Naive B cell (primary cell): ENCODE results near the gene SLC25A26. TPM values are rescaled to one million over a fixed set of nuclear protein-coding genes. Genes with fewer than 3 reads are reported as not detected.
"Not testable (repeated sequence)": the region's sequence is repeated elsewhere in the genome, so short reads cannot be mapped to it uniquely, and the experiment has no call there.

Experiments used
- ATAC-seq, 2 donors: fragments of 150-1000 bp; cut with Tn5 transposase; 2 replicates each; pipeline ENCODE4 v1.10.0; 2021; ENCODE audit warnings: low read depth in 2 of 2, mild to moderate bottlenecking in 2 of 2, moderate library complexity in 2 of 2
- DNase-seq: peaks from one replicate; pipeline ENCODE4 v3.0.0; 2022
- H3K27ac Mint-ChIP-seq, 6 donors: one replicate each; pipeline ENCODE4 v1.8.0; 2020 to 2022; ENCODE audit warnings: mild to moderate bottlenecking in 6 of 6, mixed read lengths in 6 of 6, moderate library complexity in 5 of 6, inconsistent platforms in 2 of 6
- H3K27me3 Mint-ChIP-seq, 3 donors: one replicate each; pipeline ENCODE4 v1.8.0; 2021 to 2022; ENCODE audit warnings: mixed read lengths in 3 of 3, mild to moderate bottlenecking in 1 of 3
- H3K36me3 Mint-ChIP-seq, 2 donors: one replicate each; pipeline ENCODE4 v1.8.0; 2020 to 2022; ENCODE audit warnings: mixed read lengths in 2 of 2, inconsistent platforms in 1 of 2, mild to moderate bottlenecking in 1 of 2
- H3K4me1 Mint-ChIP-seq, 3 donors: one replicate each; pipeline ENCODE4 v1.8.0; 2020 to 2022; ENCODE audit warnings: mixed read lengths in 3 of 3, inconsistent platforms in 1 of 3, mild to moderate bottlenecking in 1 of 3, moderate library complexity in 1 of 3
- H3K4me3 Mint-ChIP-seq, 8 donors: one replicate each; pipeline ENCODE4 v1.8.0; 2020 to 2022; ENCODE audit warnings: mild to moderate bottlenecking in 8 of 8, mixed read lengths in 8 of 8, moderate library complexity in 8 of 8, inconsistent platforms in 2 of 8
- H3K9me3 Mint-ChIP-seq, 7 donors: one replicate each; pipeline ENCODE4 v1.8.0; 2020 to 2022; ENCODE audit warnings: mixed read lengths in 7 of 7, mild to moderate bottlenecking in 5 of 7, inconsistent platforms in 2 of 7, moderate library complexity in 1 of 7
- polyA plus RNA-seq, 6 donors: library from polyadenylated mRNA; unstranded; fragments of 300-500 nt; fragmentation: Illumina TruSeq; gene quantifications; one replicate each; pipeline ENCODE4 v1.2.3, GENCODE V29; 2021; ENCODE audit warnings: low read depth in 6 of 6

The SLC25A26 gene
- polyA plus RNA-seq, 6 donors from 2014 or later: 25.9 to 80.1 (median 35.3) TPM

DNA sequence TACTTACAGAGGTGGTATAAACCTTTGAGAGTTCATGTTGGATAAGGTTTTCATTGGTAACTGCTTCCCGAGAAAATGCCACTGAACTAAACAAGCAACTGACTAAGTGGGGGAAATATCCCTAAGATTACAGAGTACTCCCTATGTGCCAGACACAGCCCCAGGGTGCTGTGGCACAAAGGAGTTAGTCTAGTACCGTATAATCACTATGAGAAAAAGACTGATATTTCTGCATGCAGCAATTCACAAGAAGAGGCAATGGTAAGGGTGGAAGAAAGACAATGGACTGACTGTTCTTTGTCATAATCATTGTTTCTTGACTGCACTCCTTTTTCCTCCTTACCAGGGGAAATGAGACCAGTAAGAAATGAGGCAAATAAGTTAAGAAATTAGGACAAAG is 20.0 kb upstream of the SLC25A26 start:
- H3K36me3 Mint-ChIP-seq: peaks cover 0 to 7% of the 10 kb centered on the region in 2 donors
- peaks cover 0 to 10% (median 0%) of the 10 kb centered on the region in 7 donors for H3K9me3 Mint-ChIP-seq
- ATAC-seq: no peak
- H3K4me1 Mint-ChIP-seq: no peaks in the 10 kb centered on the region
- DNase-seq: no peak
- H3K27ac Mint-ChIP-seq: no peak overlapping the region
- H3K4me3 Mint-ChIP-seq: no peak overlapping the region
- peaks cover 37 to 51% (median 47%) of the 10 kb centered on the region in 3 donors for H3K27me3 Mint-ChIP-seq

DNA sequence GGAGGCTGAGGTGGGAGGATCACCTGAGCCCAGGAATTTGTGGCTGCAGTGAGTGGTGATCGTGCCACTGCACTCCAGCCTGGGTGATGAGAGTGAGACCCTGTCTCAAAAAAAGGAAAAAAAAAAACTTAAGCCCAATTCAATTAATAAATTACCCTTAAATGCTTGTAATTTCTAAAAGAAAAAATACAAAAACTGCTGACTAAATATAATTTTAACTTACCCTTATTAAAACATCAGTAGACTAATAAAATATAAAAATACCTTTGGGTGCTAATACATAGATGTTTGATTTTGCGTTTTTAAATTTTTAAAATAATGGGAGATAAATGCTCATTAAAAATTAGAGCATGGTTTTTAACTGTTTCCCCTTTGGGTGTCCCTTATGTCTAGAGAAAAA is 17.5 kb upstream of the SLC25A26 start:
- H3K27me3 Mint-ChIP-seq: peaks cover 38 to 43% (median 39%) of the 10 kb centered on the region in 3 donors
- ATAC-seq: no peak
- H3K4me1 Mint-ChIP-seq: no peaks in the 10 kb centered on the region
- H3K36me3 Mint-ChIP-seq: peaks cover 0 to 7% of the 10 kb centered on the region in 2 donors
- peaks cover 0 to 10% (median 0%) of the 10 kb centered on the region in 7 donors for H3K9me3 Mint-ChIP-seq
- no peak overlapping the region for H3K4me3 Mint-ChIP-seq
- no peak overlapping the region for H3K27ac Mint-ChIP-seq
- DNase-seq: no peak

DNA sequence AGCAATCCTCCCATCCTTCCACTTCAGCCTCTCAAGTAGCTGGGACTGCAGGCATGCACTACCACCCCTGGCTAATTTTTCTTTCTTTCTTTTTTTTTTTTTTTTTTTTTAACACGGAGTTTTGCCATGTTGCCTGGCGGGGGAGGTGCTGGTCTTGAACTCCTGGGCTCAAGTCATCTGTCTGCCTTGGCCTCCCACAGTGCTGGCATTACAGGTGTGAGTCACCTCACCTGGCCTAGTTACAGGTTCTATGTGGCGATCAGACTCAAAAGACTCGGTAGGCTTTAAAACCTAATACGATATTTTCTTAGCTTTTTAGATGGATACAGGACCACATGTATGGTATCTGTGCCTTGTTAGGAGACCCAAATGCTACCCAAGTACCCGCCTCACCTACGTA is 14.0 kb upstream of the SLC25A26 start:
- no peak for ATAC-seq
- Mint-ChIP-seq H3K4me3 (no peak overlapping the region), H3K27me3 (peaks cover 28 to 34% (median 30%) of the 10 kb centered on the region in 3 donors), H3K36me3 (no peaks in the 10 kb centered on the region), H3K27ac (no peak overlapping the region), H3K4me1 (no peaks in the 10 kb centered on the region), H3K9me3 (no peaks in the 10 kb centered on the region)
- no peak for DNase-seq

DNA sequence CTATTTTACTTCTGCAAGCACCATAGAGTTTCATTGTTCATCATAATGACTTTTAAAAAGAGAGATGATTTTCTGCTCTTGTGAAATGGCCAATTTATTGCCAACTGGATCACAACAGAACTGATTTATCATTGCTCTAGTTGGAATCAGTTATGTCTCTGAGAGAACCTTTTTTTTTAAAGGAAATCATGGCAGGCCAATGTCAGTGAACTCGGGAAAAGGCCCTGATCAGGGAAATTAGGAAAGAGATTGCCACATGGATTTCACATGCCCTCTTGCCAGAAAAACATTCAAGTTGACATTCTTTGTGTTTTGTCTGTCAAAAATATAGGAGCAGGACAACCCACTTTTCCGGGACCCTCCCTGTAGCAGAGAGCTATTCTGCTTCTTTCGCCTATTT is 12.6 kb upstream of the SLC25A26 start:
- H3K27me3 Mint-ChIP-seq: peaks cover 28 to 39% (median 30%) of the 10 kb centered on the region in 3 donors
- no peaks in the 10 kb centered on the region for H3K4me1 Mint-ChIP-seq
- DNase-seq: no peak
- no peak for ATAC-seq
- no peak overlapping the region for H3K4me3 Mint-ChIP-seq
- no peaks in the 10 kb centered on the region for H3K36me3 Mint-ChIP-seq
- H3K9me3 Mint-ChIP-seq: no peaks in the 10 kb centered on the region
- H3K27ac Mint-ChIP-seq: no peak overlapping the region

DNA sequence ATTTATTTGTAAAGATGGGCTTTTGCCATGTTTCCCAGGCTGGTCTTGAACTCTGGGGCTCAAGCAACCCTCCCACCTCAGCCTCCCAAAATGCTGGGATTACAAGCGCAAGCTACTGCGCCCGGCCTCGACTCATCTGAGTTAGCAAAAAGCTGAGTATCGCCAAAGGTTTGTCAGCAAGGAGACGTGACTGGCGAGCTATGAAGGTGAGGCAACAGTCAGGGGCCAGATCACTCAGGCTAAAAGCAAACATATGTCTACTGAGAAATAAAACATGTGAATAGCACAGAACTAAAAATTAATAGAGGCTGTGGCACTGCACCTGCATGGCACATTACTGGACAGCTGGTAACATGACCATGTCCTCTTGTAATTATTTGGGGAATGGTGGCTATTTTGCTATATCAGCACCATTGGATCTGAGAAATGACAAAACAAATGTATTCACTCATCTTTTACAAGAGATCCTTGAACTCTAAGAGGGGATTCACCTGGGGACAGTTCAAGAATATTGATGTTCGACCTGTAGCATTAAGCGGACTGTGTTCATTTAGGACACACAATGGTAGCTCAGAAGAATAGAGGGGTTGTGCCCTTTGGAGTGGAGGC is 10.0 kb upstream of the SLC25A26 start:
- no peaks in the 10 kb centered on the region for H3K36me3 Mint-ChIP-seq
- peaks cover 12 to 40% (median 16%) of the 10 kb centered on the region in 3 donors for H3K27me3 Mint-ChIP-seq
- ATAC-seq (no peak), DNase-seq (no peak)
- H3K9me3 Mint-ChIP-seq: peaks cover 0 to 6% (median 0%) of the 10 kb centered on the region in 7 donors
- H3K27ac Mint-ChIP-seq: no peak overlapping the region
- H3K4me1 Mint-ChIP-seq: no peaks in the 10 kb centered on the region
- no peak overlapping the region for H3K4me3 Mint-ChIP-seq

DNA sequence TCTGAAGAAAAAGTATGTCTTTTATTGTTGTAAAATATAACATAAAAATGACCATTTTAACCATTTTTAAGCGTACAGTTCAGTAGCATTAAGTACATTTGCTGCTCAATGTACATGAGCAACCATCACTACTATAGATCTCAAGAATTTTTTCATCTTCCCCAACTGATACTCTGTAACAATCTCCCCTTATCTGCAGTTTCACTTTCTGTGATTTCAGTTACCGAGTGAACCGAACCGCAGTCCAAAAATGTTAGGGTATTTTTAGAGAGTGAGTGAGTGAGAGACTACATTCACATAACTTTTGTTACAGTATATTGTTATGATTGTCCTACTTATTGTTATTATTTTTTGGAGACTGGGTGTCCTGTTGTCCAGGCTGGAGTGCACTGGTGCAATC is 9.0 kb upstream of the SLC25A26 start:
- ATAC-seq: no peak

DNA sequence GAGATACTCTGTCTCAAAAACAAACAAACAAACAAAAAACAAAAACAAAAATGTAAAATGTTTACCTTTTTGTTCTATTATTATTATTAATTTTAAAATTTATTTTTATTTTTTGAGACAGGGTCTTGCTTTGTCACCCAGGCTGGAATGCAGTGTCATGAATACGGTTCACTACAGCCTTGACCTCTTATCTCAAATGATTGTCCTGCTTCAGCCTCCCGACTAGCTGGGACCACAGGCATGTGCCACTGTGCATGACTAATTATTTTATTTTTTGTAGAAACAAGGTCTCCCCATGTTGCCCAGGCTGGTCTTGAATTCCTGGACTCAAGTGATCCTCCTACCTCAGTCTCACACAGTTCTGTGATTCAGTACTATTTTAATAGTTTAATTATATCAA is 5.7 kb upstream of the SLC25A26 start:
- Mint-ChIP-seq H3K4me1 (peaks cover 2 to 5% (median 4%) of the 10 kb centered on the region in 3 donors), H3K9me3 (peaks cover 0 to 6% (median 0%) of the 10 kb centered on the region in 7 donors), H3K36me3 (no peaks in the 10 kb centered on the region), H3K27me3 (peaks cover 5 to 39% (median 13%) of the 10 kb centered on the region in 3 donors), H3K27ac (no peak overlapping the region), H3K4me3 (no peak overlapping the region)
- DNase-seq (no peak), ATAC-seq (no peak)

More for the DNA sequence above, 9.0 kb upstream of the SLC25A26 start:
- peaks cover 7 to 35% (median 9%) of the 10 kb centered on the region in 3 donors for H3K27me3 Mint-ChIP-seq
- peaks cover 0 to 6% (median 0%) of the 10 kb centered on the region in 7 donors for H3K9me3 Mint-ChIP-seq
- H3K4me1 Mint-ChIP-seq: no peaks in the 10 kb centered on the region
- no peaks in the 10 kb centered on the region for H3K36me3 Mint-ChIP-seq
- H3K27ac Mint-ChIP-seq: no peak overlapping the region
- no peak overlapping the region for H3K4me3 Mint-ChIP-seq
- no peak for DNase-seq

DNA sequence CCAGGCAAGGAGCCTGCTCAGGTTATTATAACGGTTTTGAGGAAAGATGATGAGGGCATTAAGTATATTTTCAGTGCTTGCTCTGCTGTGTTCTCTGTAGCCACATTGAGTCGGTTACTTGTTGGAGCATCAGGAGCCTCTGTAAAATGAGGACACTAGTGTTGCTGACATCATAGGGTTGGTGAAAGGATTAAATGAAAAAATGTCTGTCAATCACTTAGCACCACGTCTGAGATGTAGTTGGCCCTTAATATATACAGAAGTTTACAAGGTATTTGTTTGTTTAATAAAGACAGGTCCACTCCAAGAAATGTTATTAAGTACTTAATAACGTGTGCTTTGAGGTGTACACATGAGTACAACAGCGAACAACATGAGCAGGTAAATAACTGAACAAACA is 735 bp upstream of the SLC25A26 start:
- DNase-seq (no peak), ATAC-seq (no peak)
- Mint-ChIP-seq H3K27me3 (peaks cover 0 to 17% (median 4%) of the 10 kb centered on the region in 3 donors), H3K9me3 (no peaks in the 10 kb centered on the region), H3K4me1 (peaks cover 22 to 33% (median 29%) of the 10 kb centered on the region in 3 donors), H3K27ac (peak overlapping the region in 1 of 6 donors; percentile 79), H3K4me3 (peak overlapping the region in 7 of 8 donors; percentile 17 to 99 (median 86)), H3K36me3 (no peaks in the 10 kb centered on the region)

DNA sequence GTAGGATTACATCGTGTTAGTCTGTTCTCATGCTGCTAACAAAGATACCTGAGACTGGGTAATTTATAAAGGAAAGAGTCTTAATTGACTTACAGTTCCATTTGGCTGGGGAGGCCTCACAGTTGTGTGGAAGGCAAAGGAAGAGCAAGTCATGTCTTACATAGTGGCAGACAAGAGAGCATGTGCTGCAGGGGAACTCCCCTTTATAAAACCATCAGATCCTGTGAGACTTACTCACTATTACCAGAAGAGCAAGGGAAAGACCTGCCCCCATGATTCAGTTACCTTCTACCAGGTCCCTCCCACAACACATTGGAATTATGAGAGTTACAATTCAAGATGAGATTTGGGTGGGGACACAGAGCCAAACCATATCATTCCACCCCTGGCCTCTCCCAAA is 3.4 kb downstream of the SLC25A26 start:
- Mint-ChIP-seq H3K36me3 (peaks cover 0 to 10% of the 10 kb centered on the region in 2 donors), H3K4me3 (peak overlapping the region in 1 of 8 donors; percentile 34), H3K4me1 (peaks cover 35 to 54% (median 52%) of the 10 kb centered on the region in 3 donors), H3K27me3 (no peaks in the 10 kb centered on the region), H3K9me3 (no peaks in the 10 kb centered on the region), H3K27ac (no peak overlapping the region)
- DNase-seq: no peak
- ATAC-seq: no peak

DNA sequence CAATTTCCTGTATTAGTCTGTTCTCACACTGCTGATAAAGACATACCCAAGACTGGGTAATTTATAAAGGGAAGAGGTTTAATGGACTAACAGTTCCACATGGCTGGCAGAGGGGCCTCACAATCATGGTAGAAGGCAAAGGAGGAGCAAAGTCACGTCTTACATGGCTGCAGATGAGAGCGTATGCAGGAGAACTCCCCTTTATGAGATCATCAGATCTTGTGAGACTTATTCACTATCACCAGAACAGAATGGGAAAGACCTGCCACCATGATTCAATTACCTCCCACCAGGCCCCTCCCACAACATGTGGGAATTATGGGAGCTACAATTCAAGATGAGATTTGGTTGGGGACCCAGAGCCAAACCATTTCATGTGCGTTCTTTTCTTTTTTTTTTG is 5.3 kb downstream of the SLC25A26 start:
- DNase-seq, H3K27me3 Mint-ChIP-seq, H3K9me3 Mint-ChIP-seq, H3K4me3 Mint-ChIP-seq, ATAC-seq: not testable (repeated sequence)
- H3K4me1 Mint-ChIP-seq: peaks cover 36 to 49% (median 44%) of the 10 kb centered on the region in 3 donors
- H3K36me3 Mint-ChIP-seq: peaks cover 0 to 10% of the 10 kb centered on the region in 2 donors
- peak overlapping the region in 1 of 6 donors; percentile 1 for H3K27ac Mint-ChIP-seq

DNA sequence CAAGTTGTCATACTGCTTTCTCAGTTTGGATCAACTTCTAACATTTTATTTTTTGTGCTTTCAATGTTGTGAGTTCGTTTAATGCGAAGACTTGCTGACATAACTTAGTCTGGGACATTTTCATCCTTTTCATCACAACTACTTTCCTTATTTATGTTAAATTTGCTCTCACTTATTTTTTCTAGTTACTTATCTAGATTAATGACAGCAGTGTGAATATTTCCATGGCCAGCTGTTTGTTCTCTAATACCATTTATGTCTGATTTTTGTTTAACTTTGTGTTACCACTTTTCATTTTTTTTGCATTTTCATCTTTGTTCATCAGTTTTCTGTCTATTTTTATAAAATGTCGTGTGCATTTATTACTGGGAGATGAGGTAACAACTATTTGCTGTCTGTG is 6.2 kb downstream of the SLC25A26 start:
- H3K4me1 Mint-ChIP-seq: peaks cover 27 to 41% (median 36%) of the 10 kb centered on the region in 3 donors
- H3K9me3 Mint-ChIP-seq: no peaks in the 10 kb centered on the region
- ATAC-seq (no peak), DNase-seq (no peak)
- H3K27me3 Mint-ChIP-seq: no peaks in the 10 kb centered on the region
- peak overlapping the region in 1 of 6 donors; percentile 45 for H3K27ac Mint-ChIP-seq
- no peak overlapping the region for H3K4me3 Mint-ChIP-seq
- peaks cover 0 to 10% of the 10 kb centered on the region in 2 donors for H3K36me3 Mint-ChIP-seq

DNA sequence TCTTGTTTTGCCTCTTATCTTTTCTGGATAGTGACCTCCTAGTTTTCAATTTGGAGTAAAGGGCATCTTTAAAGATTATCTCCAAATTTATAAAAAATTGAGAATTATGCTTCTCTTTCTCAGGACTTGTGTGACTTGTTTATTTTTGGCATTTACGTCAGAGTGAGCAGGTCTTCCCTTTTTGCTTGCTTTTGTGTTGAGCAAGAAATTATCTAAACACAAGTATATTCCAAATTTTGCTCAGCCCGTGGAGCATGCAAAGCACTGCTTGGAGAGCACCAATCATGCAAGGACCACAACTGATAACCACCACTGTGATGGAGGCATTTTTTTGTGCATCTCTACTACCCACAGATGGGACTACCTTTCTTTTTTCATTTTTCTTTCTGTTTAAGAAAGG is 7.1 kb downstream of the SLC25A26 start:
- Mint-ChIP-seq H3K36me3 (peaks cover 0 to 10% of the 10 kb centered on the region in 2 donors), H3K27me3 (no peaks in the 10 kb centered on the region), H3K27ac (no peak overlapping the region), H3K4me3 (no peak overlapping the region), H3K9me3 (no peaks in the 10 kb centered on the region), H3K4me1 (peaks cover 33 to 44% (median 43%) of the 10 kb centered on the region in 3 donors)
- ATAC-seq (no peak), DNase-seq (no peak)

DNA sequence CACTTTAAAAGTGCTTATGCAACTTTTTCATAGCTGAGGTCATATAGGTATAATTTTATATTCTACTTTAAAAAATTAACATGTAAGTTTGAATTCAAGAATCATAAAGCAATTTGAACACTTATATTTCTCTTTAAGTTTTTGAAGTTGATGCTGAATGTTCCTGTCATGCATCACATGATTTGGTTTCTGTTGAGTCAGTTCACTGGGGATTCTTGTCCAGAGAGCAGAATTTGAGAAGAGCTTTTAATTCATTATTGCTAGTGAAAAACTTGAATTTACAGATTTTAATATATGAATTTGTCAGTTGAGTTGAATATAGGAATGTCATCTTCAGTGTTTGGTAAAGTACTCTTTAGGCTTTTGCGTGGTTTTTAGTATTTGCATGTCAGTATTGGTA is 7.9 kb downstream of the SLC25A26 start:
- ATAC-seq (no peak), DNase-seq (no peak)
- peaks cover 0 to 10% of the 10 kb centered on the region in 2 donors for H3K36me3 Mint-ChIP-seq
- H3K4me1 Mint-ChIP-seq: peaks cover 29 to 46% (median 45%) of the 10 kb centered on the region in 3 donors
- no peak overlapping the region for H3K4me3 Mint-ChIP-seq
- H3K27me3 Mint-ChIP-seq: no peaks in the 10 kb centered on the region
- peak overlapping the region in 1 of 6 donors; percentile 11 for H3K27ac Mint-ChIP-seq
- H3K9me3 Mint-ChIP-seq: no peaks in the 10 kb centered on the region

DNA sequence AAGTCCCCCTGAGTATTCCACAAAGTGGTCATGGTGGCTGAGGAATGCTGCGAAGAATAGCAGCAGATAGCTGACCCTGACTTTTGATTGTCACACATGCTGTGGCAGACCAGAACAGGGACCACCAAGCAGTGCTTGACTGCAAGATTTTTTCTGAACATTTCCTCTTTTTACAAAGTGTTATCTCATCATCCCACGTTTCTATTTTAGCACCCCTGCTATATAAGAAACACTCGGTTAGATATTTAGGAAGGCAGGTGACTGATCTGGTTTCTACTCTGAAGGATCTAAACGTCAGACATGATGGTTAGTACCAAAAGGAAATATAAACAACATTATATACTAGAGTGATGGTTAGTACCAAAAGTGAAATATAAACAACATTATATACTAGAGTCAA is 9.1 kb downstream of the SLC25A26 start:
- peaks cover 29 to 37% (median 35%) of the 10 kb centered on the region in 3 donors for H3K4me1 Mint-ChIP-seq
- ATAC-seq: no peak
- H3K9me3 Mint-ChIP-seq: no peaks in the 10 kb centered on the region
- no peaks in the 10 kb centered on the region for H3K27me3 Mint-ChIP-seq
- H3K36me3 Mint-ChIP-seq: peaks cover 0 to 10% of the 10 kb centered on the region in 2 donors
- H3K27ac Mint-ChIP-seq: no peak overlapping the region
- H3K4me3 Mint-ChIP-seq: no peak overlapping the region
- no peak for DNase-seq
